Activated CD8-positive, alpha-beta memory T cell treated with anti-CD3 and anti-CD28 coated beads, Interleukin-2, amount 50 U/mL, for 24 hours (primary cell): ENCODE measurements around the gene CFAP74.
"Not testable (repeated sequence)": the region's sequence is repeated elsewhere in the genome, so short reads cannot be mapped to it uniquely, and the experiment has no call there.

Experiments used
- DNase-seq: peaks from one replicate; pipeline ENCODE4 v3.0.0-alpha.2; 2020; ENCODE audit errors: extremely low read depth

The CFAP74 gene

DNA sequence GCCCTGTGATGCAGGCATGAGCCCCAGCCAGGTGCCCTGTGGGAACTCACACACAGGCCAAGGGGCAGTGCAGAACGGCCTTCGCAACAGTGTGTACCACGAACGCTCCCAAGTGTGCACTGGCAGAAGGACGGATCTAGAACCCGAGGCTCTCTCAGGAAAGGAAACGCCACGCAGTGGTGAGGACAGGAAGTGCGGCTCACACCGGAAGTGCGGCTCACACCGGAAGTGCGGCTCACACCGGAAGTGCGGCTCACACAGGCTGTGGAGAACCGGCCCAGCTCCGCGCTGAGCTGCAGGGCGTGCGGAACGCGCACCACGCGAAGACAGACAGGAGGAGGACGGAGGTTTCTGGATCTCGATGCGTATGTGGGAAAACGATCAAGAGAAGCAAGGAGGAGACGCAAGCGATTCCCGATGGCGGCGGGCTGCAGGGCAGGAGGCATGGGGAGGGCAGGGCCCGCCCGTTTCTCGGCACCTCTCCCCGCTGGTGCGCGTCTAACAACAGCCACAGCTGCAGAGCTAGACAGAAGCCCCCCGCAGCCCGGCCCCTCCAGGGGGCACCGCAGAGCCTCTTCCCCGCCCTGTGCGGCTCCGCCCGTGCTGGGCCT, 48.6 kb downstream of the CFAP74 start:
- no peak for DNase-seq

DNA sequence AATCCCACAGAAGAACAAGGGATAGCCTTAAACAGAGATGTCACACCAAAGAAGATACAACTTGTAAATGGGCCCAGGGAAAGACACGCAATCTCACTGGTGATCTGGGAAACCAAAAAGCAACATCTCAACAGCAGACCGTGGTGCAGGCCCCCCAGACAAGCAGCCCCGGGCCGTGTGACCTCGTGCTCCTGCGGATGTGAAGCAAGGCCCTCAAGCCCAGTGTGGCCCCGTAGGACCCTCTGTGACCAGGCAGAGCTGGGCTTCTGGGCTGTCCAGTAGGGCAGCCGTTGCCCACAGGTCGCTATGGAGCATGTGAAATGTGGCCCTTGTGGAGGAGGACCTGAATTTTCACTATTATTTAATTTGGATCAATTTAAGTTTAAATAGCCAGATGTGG, 49.6 kb downstream of the CFAP74 start:
- no peak for DNase-seq

- no peak for DNase-seq
Observed at GRCh38 chr1:1950940-1951339, 52.6 kb downstream of the CFAP74 start.

GRCh38 chr1:1948783-1949182, 54.8 kb downstream of the CFAP74 start:
- DNase-seq: no peak

GRCh38 chr1:1947493-1947892, 56.1 kb downstream of the CFAP74 start:
- DNase-seq: no peak

- DNase-seq: no peak
Observed at GRCh38 chr1:1946540-1946939, 57.0 kb downstream of the CFAP74 start.

DNA sequence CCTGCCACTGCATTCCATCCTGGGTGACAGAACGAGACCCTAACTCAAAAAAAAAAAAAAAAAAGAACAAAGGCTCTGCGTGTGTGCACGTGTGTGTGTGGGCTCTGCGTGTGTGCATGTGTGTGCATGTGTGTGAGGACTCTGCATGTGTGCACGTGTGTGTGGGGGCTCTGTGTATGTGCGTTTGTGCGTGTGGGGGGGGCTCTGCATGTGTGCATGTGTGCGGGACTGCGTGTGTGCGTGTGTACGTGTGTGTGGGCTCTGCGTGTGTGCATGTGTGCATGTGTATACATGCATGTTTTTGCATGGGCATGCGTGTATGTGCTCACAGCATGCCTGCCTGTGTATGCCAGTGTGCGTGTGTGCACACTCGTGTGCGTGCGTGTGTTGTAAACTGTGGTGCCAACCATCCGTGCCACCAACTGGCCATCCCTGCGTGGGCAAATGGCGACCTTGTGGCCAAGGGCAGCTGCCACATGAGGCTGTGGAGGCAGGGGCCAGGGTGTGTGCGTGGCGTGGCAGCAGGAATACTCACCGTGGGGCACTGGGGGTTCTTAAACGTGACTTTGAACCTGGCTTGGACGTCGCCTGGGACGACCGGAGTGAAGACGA, 57.7 kb downstream of the CFAP74 start:
- no peak for DNase-seq

GRCh38 chr1:1943834-1944570, 59.6 kb downstream of the CFAP74 start:
- DNase-seq: no peak

GRCh38 chr1:1942753-1943656, 60.6 kb downstream of the CFAP74 start:
- DNase-seq: no peak

DNA sequence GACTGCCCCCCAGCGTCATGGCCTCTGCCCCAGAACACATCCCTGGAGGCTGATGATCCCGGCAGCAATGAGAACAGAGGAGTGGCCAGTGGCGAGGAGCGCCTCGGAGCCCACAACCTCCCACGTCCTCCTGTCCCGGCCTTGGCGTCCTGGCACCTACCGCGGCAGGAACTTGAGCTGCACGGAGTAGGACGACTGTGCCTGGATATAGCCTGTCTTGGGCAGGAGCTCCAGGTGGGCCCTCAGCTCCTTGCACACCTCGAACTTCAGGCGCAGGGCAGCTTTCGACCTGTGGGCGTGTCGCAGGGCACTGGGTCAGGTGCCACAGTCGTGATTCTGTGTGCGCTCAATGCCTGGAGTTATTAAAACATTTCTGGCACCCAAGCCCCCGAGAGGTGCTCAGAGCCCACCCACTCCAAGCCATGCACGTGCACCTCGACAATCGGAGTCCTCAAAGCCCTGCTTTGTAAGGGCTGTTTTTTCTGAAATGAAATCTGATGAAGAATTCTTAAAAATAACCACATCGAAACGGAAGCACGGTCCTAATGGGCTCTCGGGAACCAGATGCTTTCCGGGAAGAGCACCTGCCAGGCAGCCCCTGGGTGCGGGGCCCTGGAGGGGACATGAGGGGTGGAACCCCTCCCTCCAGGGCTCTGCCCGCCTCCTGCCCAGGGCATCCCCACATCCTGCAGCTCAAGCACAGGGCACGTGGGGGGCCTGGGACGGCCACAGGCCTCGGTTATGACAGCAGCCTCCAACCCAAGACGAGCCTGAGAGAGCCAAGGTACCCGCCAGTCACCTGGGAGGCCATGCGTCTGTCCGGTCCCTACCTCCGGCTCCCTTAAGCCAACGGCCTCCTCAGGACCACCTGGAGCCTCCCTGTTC, 61.5 kb downstream of the CFAP74 start:
- DNase-seq: no peak

GRCh38 chr1:1941211-1941841, 62.3 kb downstream of the CFAP74 start:
- no peak for DNase-seq

GRCh38 chr1:1940123-1940425, 63.5 kb downstream of the CFAP74 start:
- DNase-seq: no peak

DNA sequence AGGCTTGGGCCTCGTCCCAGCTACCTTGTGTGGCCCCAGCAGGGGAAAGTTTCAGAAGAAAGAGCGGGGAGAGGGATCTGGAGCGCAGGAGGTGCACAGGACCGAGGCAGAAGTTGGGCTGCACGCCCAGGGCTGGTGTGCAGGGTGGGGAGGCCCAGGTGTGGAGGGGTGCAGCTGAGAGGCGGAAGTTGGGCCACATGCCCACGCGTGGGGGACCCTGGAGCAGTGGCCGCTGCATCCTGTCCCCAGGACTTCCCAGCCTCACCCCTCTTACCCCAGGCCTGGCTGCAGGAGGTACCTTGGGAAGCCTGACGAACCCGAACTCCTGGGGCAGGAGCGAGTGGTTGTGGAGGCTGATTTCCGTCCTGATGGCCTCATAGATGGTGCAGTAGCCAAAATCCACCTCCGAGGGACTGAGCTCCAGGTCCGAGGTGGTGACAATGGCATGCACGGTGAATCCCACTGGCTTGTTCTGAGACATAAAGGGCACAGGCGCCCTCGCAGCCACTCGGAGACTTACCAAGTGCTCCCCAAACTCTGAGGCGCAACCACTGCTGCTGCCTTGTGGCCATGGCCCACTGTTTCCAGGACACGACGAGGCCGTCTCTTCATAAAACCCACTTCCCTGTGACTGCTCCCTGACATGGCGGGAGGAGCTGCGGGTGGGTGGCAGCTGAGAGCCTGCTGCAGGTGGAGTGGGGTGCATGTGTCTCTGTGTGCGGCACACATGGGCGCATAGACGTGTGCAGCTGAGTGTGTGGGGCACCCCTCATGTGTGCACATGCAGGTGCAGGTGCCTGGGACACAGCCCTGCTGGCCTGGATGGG, 64.1 kb downstream of the CFAP74 start:
- DNase-seq: no peak

DNA sequence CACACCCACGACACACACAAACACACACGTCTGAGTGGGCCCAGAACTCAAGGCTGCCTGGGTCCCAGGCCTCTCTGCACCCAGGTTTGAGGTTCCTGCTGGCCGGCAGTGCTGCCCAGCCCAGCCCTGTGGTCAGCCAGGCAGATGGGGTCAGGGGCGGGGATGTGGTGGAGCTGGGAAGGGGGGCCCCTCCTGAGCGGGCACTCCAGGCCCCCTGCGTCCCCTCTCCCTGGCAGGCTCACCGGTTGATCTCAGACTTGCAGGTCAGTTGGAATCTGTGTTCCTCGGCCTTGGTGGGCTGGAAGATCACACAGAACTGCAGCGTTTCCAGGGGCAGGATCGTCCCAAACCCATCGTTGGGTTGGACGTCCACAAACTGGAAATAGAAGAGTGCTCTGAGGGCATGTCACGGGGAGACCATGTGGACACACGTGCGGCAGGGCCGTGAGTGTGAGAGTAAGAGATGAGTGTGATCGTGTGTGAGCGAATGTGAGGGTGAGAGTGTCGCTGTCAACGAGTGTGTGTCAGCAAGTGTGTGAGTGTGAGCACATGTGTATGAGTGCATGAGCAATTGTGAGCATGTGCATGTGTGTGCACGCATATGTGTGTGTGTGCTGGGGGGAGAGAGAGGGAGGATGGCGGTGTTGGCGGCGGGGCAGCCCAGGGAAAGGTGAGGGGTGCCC, 64.8 kb downstream of the CFAP74 start:
- no peak for DNase-seq

GRCh38 chr1:1938276-1938573, 65.4 kb downstream of the CFAP74 start:
- DNase-seq: no peak

GRCh38 chr1:1937549-1938275, 65.9 kb downstream of the CFAP74 start:
- DNase-seq: no peak

DNA sequence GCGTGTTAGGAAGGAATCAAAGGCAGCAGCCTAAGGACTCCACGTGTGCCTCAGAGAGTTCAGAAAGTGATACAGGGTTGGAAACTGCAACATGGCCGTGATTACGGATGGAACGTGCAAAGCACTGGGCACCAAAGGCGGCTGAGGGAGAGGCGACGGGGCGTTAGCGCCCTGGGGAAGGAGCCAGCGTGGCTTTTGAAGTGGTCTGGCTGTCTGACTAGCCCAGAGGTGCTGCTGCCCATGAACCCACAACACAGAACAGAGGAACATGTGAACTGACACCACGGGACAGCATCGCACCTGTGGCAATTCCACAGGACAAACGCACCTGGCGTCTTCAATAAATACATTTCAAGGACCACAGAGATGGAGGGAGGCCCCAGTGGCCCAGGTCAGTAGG, 66.5 kb downstream of the CFAP74 start:
- no peak for DNase-seq

DNA sequence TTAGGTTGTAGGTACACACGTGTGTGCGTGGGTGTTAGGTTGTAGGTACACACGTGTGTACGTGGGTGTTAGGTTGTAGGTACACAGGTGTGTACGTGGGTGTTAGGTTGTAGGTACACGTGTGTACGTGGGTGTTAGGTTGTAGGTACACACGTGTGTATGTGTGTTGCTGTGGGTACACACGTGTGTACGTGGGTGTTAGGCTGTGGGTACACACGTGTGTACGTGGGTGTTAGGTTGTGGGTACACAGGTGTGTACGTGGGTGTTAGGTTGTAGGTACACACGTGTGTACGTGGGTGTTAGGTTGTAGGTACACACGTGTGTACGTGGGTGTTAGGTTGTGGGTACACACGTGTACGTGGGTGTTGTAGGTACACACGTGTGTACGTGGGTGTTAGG, 68.7 kb downstream of the CFAP74 start:
- DNase-seq: not testable (repeated sequence)
